Brain pericyte (primary cell): Measurements from ENCODE around the gene PNMA1.
A peak's percentile ranks its signal among the peaks of the same experiment; 100 is the strongest.

Source experiments
- DNase-seq: peaks from one replicate; pipeline ENCODE4 v3.0.0-alpha.2; 2012; ENCODE audit warnings: low read depth, low spot score

Gene PNMA1

GRCh38 chr14:73665130-73665529, 49.1 kb downstream of the PNMA1 start:
- DNase-seq: no peak

DNA sequence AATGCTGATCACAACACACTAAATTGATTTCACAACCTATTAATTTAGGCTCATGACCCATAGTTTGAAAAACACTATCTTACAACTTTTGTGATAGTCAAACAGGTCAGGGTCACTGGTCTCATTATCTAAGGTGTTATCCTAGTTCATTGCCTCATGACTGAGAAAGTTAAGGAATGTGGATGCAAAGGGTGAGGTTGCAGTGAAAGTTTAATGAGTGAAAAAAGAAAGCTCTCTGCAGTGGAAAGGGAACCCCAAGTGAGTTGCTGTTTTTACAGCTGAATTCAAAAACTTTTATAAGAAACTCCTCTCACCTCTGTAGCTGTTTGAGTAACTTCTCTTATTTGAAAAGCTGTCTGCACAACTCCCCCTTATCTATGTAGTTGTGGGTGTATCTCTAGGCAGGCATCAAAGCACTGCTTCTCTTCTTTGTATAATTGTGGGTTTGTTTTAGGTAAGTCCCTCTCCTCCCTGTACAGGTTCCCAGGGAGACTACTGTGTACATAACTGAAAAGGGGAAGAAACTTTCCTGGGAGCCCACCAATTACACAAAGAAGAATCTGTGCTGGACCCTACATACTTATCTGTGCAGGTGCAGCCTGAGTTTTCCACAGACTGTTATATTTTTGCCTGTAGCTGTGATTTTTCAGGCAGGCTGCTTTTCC, 50.5 kb downstream of the PNMA1 start:
- DNase-seq: no peak

DNA sequence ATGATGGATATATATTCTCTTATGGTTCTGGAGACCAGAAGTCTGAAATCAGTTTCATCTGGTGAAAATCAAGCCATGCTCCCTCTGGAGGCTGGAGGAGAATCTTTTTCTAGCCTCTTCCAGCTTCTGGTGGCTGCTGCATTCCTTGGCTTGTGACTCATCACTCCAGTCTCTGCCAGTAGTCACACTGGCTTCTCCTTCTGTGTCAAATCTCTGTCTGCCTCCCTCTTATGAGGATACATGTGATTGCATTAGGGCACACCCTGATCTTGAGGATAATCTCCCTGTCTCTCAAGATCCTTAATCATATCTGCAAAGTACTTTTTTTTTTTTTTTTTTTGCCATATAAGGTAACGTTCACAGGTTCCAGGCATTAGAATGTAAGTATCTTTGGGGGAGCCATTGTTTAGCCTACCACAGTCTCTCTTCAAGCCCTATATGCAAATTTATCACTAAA, 51.7 kb downstream of the PNMA1 start:
- peak; percentile 17 for DNase-seq

DNA sequence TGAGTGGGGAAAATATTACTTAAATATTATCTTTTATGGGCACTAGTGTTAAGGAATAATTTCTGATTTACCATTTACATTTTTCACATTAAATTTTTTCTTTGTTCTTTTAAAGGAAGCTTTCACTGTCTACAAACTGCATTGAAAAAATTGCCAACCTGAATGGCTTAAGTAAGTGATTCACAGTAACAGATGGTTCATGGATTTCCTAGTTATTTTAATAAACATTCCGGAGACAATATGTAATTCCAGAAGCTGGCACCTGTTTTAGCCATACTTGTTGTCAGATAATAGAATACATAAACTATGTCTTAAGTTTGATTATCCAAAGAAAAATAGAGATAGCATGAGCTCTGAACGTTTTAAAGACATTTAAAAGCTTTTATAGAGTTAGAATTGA, 52.3 kb downstream of the PNMA1 start:
- no peak for DNase-seq
